WTC11 (cell line): ENCODE data around the gene TYROBP. TPM values are rescaled to one million over a fixed set of nuclear protein-coding genes. Genes with fewer than 3 reads are reported as not detected.

Experiments used
- ATAC-seq: fragments of 200-7000 bp; cut with Tn5 transposase; 2 replicates; pipeline ENCODE4 v1.10.0; 2021; ENCODE audit warnings: mild to moderate bottlenecking, moderate library complexity
- CTCF ChIA-PET: fragments of 300-600 bp; sonication (Branson Sonifier 250); formaldehyde crosslinking; loops from one replicate; lab custom pipeline; 2021; ENCODE audit warnings: antibody characterized with exemption; lab: Charles Lee
- POLR2A ChIA-PET: fragments of 350-600 bp; sonication (Branson Sonifier 250); formaldehyde crosslinking; loops from one replicate; lab custom pipeline; 2021; ENCODE audit warnings: antibody characterized with exemption; lab: Charles Lee
- DNase-seq: peaks from one replicate; pipeline ENCODE4 v3.0.0; 2021; ENCODE audit warnings: low spot score
- H3K27ac Mint-ChIP-seq: 2 replicates; pipeline ENCODE4 v1.8.0; 2021; ENCODE audit warnings: mixed read lengths
- H3K27me3 Mint-ChIP-seq: 2 replicates; pipeline ENCODE4 v1.8.0; 2021; ENCODE audit warnings: low read depth, mild to moderate bottlenecking, moderate library complexity, mixed read lengths
- H3K36me3 Mint-ChIP-seq: 2 replicates; pipeline ENCODE4 v1.8.0; 2021; ENCODE audit warnings: mixed read lengths
- H3K4me1 Mint-ChIP-seq: 2 replicates; pipeline ENCODE4 v1.8.0; 2022; ENCODE audit warnings: mixed read lengths
- H3K4me3 Mint-ChIP-seq: 2 replicates; pipeline ENCODE4 v1.8.0; 2021; ENCODE audit warnings: mild to moderate bottlenecking, moderate library complexity, mixed read lengths
- H3K9me3 Mint-ChIP-seq: 2 replicates; pipeline ENCODE4 v1.8.0; 2021; ENCODE audit warnings: mixed read lengths
- CREM ChIP-seq: sonication (generic); formaldehyde crosslinking; IDR thresholded peaks from 2 replicates; pipeline ENCODE4 v1.8.1; 2022; ENCODE audit warnings: mild to moderate bottlenecking, missing genetic modification reagents, moderate library complexity
- GABPB1 ChIP-seq: sonication (generic); formaldehyde crosslinking; IDR thresholded peaks from 2 replicates; pipeline ENCODE4 v1.8.1; 2023; ENCODE audit warnings: mild to moderate bottlenecking, missing genetic modification reagents
- NFATC4 ChIP-seq: fragments of 250-450 bp; sonication (Bioruptor Pico); IDR thresholded peaks from 2 replicates; pipeline ENCODE4 v1.9.0; 2021; ENCODE audit warnings: mild to moderate bottlenecking
- NFYB ChIP-seq: sonication (generic); formaldehyde crosslinking; conservative IDR thresholded peaks from 2 replicates; pipeline ENCODE4 v1.8.0; 2022; ENCODE audit warnings: low read depth, missing genetic modification reagents
- NR1H2 ChIP-seq: sonication (generic); formaldehyde crosslinking; IDR thresholded peaks from 2 replicates; pipeline ENCODE4 v1.9.0; 2021; ENCODE audit warnings: mild to moderate bottlenecking, moderate library complexity, missing genetic modification reagents
- PRDM15 ChIP-seq: sonication (generic); formaldehyde crosslinking; IDR thresholded peaks from 2 replicates; pipeline ENCODE4 v1.8.0; 2022; ENCODE audit warnings: missing genetic modification reagents
- SMAD4 ChIP-seq: sonication (generic); formaldehyde crosslinking; IDR thresholded peaks from 2 replicates; pipeline ENCODE4 v1.8.0; 2022; ENCODE audit warnings: mild to moderate bottlenecking, missing genetic modification reagents
- TEAD1 ChIP-seq: sonication (generic); formaldehyde crosslinking; IDR thresholded peaks from 2 replicates; pipeline ENCODE4 v1.8.0; 2022; ENCODE audit warnings: mild to moderate bottlenecking, missing genetic modification reagents
- ZNF121 ChIP-seq: sonication (generic); formaldehyde crosslinking; IDR thresholded peaks from 2 replicates; pipeline ENCODE4 v1.8.0; 2023; ENCODE audit warnings: missing genetic modification reagents
- ZNF281 ChIP-seq: sonication (generic); formaldehyde crosslinking; IDR thresholded peaks from 2 replicates; pipeline ENCODE4 v1.8.0; 2023; ENCODE audit warnings: mild to moderate bottlenecking, missing genetic modification reagents
- ZNF416 ChIP-seq: fragments of 250-450 bp; sonication (Bioruptor Pico); IDR thresholded peaks from 2 replicates; pipeline ENCODE4 v1.9.0; 2021; ENCODE audit warnings: mild to moderate bottlenecking, inconsistent platforms
- ZNF512 ChIP-seq: sonication (generic); formaldehyde crosslinking; IDR thresholded peaks from 2 replicates; pipeline ENCODE4 v1.8.1; 2022; ENCODE audit warnings: missing genetic modification reagents, borderline replicate concordance
- ZNF532 ChIP-seq: fragments of 250-450 bp; sonication (Bioruptor Pico); IDR thresholded peaks from 2 replicates; pipeline ENCODE4 v1.9.0; 2021; ENCODE audit warnings: mild to moderate bottlenecking, borderline replicate concordance
- total RNA-seq: library from RNA; stranded (reverse); gene quantifications from 3 replicates; pipeline ENCODE4 v1.2.3, GENCODE V29; 2021

The TYROBP gene
- total RNA-seq, 1 experiment from 2014 or later: 0.46 TPM

DNA sequence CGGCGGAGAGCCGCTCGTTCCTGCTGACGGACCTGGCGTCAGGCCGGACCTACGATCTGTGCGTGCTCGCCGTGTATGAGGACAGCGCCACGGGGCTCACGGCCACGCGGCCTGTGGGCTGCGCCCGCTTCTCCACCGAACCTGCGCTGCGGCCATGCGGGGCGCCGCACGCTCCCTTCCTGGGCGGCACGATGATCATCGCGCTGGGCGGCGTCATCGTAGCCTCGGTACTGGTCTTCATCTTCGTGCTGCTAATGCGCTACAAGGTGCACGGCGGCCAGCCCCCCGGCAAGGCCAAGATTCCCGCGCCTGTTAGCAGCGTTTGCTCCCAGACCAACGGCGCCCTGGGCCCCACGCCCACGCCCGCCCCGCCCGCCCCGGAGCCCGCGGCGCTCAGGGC is 36.5 kb upstream of the TYROBP start (continued):
- TF ChIP-seq ZNF532 (CRISPR knock-in tag) (no peak), ZNF416 (no peak)

DNA sequence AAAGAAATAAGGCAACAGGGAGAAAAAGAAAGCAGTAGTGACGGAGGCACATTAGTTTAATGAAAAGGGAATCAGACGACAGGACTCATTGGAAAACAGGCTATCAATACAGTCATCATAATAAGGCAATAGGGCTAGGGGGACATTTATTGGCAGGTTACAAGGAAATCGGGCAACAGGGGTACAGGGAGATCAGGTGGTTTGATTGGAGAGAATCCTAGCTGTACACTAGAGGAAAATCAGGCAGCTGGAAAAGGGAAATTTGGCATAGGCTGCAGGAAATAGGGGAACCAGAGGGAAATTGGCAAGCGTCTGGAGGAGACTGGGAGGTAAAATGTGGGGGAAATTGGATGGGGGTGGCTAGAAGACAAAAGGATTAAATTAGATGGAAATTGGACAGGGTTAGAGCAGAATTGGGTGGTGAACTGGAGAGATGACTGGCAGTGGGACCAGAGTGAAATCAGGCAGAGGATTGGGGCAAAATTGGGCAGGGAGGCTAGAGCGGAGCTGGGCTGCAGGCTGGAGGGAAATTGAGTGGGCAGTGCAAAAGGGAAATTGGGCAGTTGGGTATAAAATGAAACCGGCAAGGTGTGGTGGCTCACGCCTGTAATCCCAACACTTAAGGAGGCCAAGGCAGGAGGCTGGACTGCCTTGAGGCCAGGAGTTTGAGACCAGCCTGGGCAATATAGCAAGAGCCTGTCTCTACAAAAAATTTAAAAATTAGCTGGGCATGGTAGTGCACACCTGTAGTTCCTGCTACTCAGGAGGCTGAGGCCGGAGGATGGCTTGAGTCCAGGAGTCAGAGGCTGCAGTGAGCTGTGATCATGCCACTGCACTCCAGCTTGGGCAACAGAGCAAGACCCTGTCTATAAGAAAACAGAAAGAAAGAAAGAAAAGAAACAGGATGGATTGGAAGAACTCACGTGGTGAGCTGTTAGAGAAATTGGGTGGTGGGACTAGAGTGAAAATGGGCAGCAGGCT is 35.5 kb upstream of the TYROBP start:
- TF ChIP-seq ZNF121 (CRISPR knock-in tag): peak; percentile 50; the same call in 1 of the 2 replicates
- TF ChIP-seq ZNF512 (CRISPR knock-in tag): no peak
- DNase-seq (no peak), ATAC-seq (no peak)
- Mint-ChIP-seq H3K36me3 (peaks cover 14% of the 10 kb centered on the region), H3K27me3 (no peaks in the 10 kb centered on the region), H3K27ac (peak overlapping the region; percentile 71; the same call in 1 of the 2 replicates), H3K4me1 (peaks cover 5% of the 10 kb centered on the region), H3K4me3 (no peak overlapping the region), H3K9me3 (no peaks in the 10 kb centered on the region)
- ChIA-PET POLR2A (no interaction called here), CTCF (interaction anchor here (0.6 to 0.9 kb wide), 3 partner anchors 74 to 269 kb away, joined by 3 to 5 read pairs (median 4); no protein-coding TSS in a partner anchor)

- H3K4me1 Mint-ChIP-seq: peaks cover 14% of the 10 kb centered on the region
- ChIA-PET CTCF (interaction anchor here (0.8 to 1.3 kb wide), 2 partner anchors 52 to 91 kb away, joined by 3 read pairs; no protein-coding TSS in a partner anchor), POLR2A (no interaction called here)
- H3K36me3 Mint-ChIP-seq: peaks cover 14% of the 10 kb centered on the region
- H3K4me3 Mint-ChIP-seq: no peak overlapping the region
- no peaks in the 10 kb centered on the region for H3K27me3 Mint-ChIP-seq
- no peak for ATAC-seq
- H3K27ac Mint-ChIP-seq: peak overlapping the region; percentile 15; the same call in 1 of the 2 replicates
- DNase-seq: no peak
- no peaks in the 10 kb centered on the region for H3K9me3 Mint-ChIP-seq
- no peak for TF ChIP-seq TEAD1 (CRISPR knock-in tag)
- no peak for TF ChIP-seq SMAD4 (CRISPR knock-in tag)
- no peak for TF ChIP-seq GABPB1 (CRISPR knock-in tag)
- TF ChIP-seq ZNF416: no peak
- no peak for TF ChIP-seq NFYB (CRISPR knock-in tag)
- no peak for TF ChIP-seq NR1H2
- no peak for TF ChIP-seq ZNF532 (CRISPR knock-in tag)
- TF ChIP-seq ZNF281 (CRISPR knock-in tag): no peak
- no peak for TF ChIP-seq NFATC4
- TF ChIP-seq PRDM15 (CRISPR knock-in tag): no peak
- no peak for TF ChIP-seq CREM (CRISPR knock-in tag)
These were observed 34.1 kb upstream of the TYROBP start for GRCh38 chr19:35942235-35942634.
